Measurements from ENCODE around the gene PCDHB4. TPM values are rescaled to one million over a fixed set of nuclear protein-coding genes. Genes with fewer than 3 reads are reported as not detected.
"Not testable (repeated sequence)": the region's sequence is repeated elsewhere in the genome, so short reads cannot be mapped to it uniquely, and the experiment has no call there.

PCDHB4 gene
- total RNA-seq = not detected in 2 replicates

- H3K27ac Mint-ChIP-seq = no peak within 1 kb of the TSS
- H3K9me3 Mint-ChIP-seq = peaks cover 4% of the 10 kb centered on the region
- no peak within 1 kb of the TSS for H3K4me3 Mint-ChIP-seq
- intact Hi-C loops (cut with micrococcal nuclease) = no loop called here
- DNase-seq = no peak
- H3K27me3 Mint-ChIP-seq = no peaks in the 10 kb centered on the region
- H3K4me1 Mint-ChIP-seq = no peaks in the 10 kb centered on the region
- no peaks in the 10 kb centered on the region for H3K36me3 Mint-ChIP-seq (ENCODE audit: low read depth)
Measured at GRCh38 chr5:141121563-141121962, at the start of gene PCDHB4. Gene PCDHB4, plus strand, starts transcription at chr5:141121818. Its CDS starts 181 bp downstream, at chr5:141121999.

GRCh38 chr5:141077826-141078225, 43.8 kb upstream of the PCDHB4 start:
- no peak overlapping the region for H3K4me3 Mint-ChIP-seq
- intact Hi-C loops (cut with micrococcal nuclease) = no loop called here
- no peak for DNase-seq
- H3K27ac Mint-ChIP-seq = no peak overlapping the region
- peaks cover 10% of the 10 kb centered on the region for H3K9me3 Mint-ChIP-seq
- H3K27me3 Mint-ChIP-seq = peaks cover 2% of the 10 kb centered on the region
- no peaks in the 10 kb centered on the region for H3K4me1 Mint-ChIP-seq
- H3K36me3 Mint-ChIP-seq (ENCODE audit: low read depth) = no peaks in the 10 kb centered on the region

GRCh38 chr5:141082228-141082627, 39.4 kb upstream of the PCDHB4 start:
- Mint-ChIP-seq H3K27ac (no peak overlapping the region), H3K4me1 (no peaks in the 10 kb centered on the region), H3K4me3 (no peak overlapping the region), H3K36me3 (ENCODE audit: low read depth) (no peaks in the 10 kb centered on the region), H3K9me3 (peaks cover 13% of the 10 kb centered on the region), H3K27me3 (no peaks in the 10 kb centered on the region)
- intact Hi-C loops (cut with micrococcal nuclease) = no loop called here
- no peak for DNase-seq

- Mint-ChIP-seq H3K36me3 (ENCODE audit: low read depth) (no peaks in the 10 kb centered on the region), H3K27ac (no peak overlapping the region), H3K4me1 (no peaks in the 10 kb centered on the region), H3K27me3 (no peaks in the 10 kb centered on the region), H3K4me3 (peak overlapping the region; percentile 85), H3K9me3 (peaks cover 9% of the 10 kb centered on the region)
- intact Hi-C loops (cut with micrococcal nuclease) = no loop called here
- peak; percentile 75 for DNase-seq
Measured at GRCh38 chr5:141084487-141084989, 37.1 kb upstream of the PCDHB4 start.

- peak within 1 kb of the TSS; percentile 54 for H3K4me3 Mint-ChIP-seq
- peaks cover 3% of the 10 kb centered on the region for H3K27me3 Mint-ChIP-seq
- no peak within 1 kb of the TSS for H3K27ac Mint-ChIP-seq
- peaks cover 16% of the 10 kb centered on the region for H3K9me3 Mint-ChIP-seq
- H3K4me1 Mint-ChIP-seq = no peaks in the 10 kb centered on the region
- DNase-seq = no peak
- intact Hi-C loops (cut with micrococcal nuclease) = no loop called here
- no peaks in the 10 kb centered on the region for H3K36me3 Mint-ChIP-seq (ENCODE audit: low read depth)
Measured at GRCh38 chr5:141094481-141095262, 26.9 kb upstream of the PCDHB4 start, which contains the start of gene PCDHB2. Gene PCDHB2, plus strand, starts transcription at chr5:141094615. Its CDS starts 176 bp downstream, at chr5:141094791.

GRCh38 chr5:141095263-141095641, 26.4 kb upstream of the PCDHB4 start:
- DNase-seq = no peak
- intact Hi-C loops (cut with micrococcal nuclease) = no loop called here

GRCh38 chr5:141096181-141096580, 25.4 kb upstream of the PCDHB4 start:
- H3K27me3 Mint-ChIP-seq; H3K27ac Mint-ChIP-seq; H3K36me3 Mint-ChIP-seq (ENCODE audit: low read depth); DNase-seq; intact Hi-C loops (cut with micrococcal nuclease); H3K4me1 Mint-ChIP-seq; H3K4me3 Mint-ChIP-seq: not testable (repeated sequence)
- H3K9me3 Mint-ChIP-seq = peaks cover 29% of the 10 kb centered on the region

More at GRCh38 chr5:141095263-141095641, 26.4 kb upstream of the PCDHB4 start:
- Mint-ChIP-seq H3K27ac (no peak overlapping the region), H3K36me3 (ENCODE audit: low read depth) (no peaks in the 10 kb centered on the region), H3K27me3 (peaks cover 3% of the 10 kb centered on the region), H3K4me1 (no peaks in the 10 kb centered on the region), H3K9me3 (peaks cover 21% of the 10 kb centered on the region), H3K4me3 (no peak overlapping the region)

- H3K4me3 Mint-ChIP-seq; H3K4me1 Mint-ChIP-seq; intact Hi-C loops (cut with micrococcal nuclease); H3K27me3 Mint-ChIP-seq; H3K36me3 Mint-ChIP-seq (ENCODE audit: low read depth); H3K27ac Mint-ChIP-seq; DNase-seq: not testable (repeated sequence)
- H3K9me3 Mint-ChIP-seq = peaks cover 32% of the 10 kb centered on the region
Measured at GRCh38 chr5:141096586-141096985, 25.0 kb upstream of the PCDHB4 start.

- H3K9me3 Mint-ChIP-seq = peaks cover 24% of the 10 kb centered on the region
Measured at GRCh38 chr5:141100243-141100805, 21.3 kb upstream of the PCDHB4 start, which contains the start of gene PCDHB3. Gene PCDHB3, plus strand, starts transcription at chr5:141100473. Its CDS starts 177 bp downstream, at chr5:141100650.

GRCh38 chr5:141101059-141101458, 20.6 kb upstream of the PCDHB4 start:
- no peak for DNase-seq
- H3K36me3 Mint-ChIP-seq (ENCODE audit: low read depth) = no peaks in the 10 kb centered on the region
- H3K9me3 Mint-ChIP-seq = peaks cover 25% of the 10 kb centered on the region
- H3K27ac Mint-ChIP-seq = no peak overlapping the region
- H3K4me1 Mint-ChIP-seq = no peaks in the 10 kb centered on the region
- intact Hi-C loops (cut with micrococcal nuclease) = no loop called here
- H3K4me3 Mint-ChIP-seq = no peak overlapping the region
- no peaks in the 10 kb centered on the region for H3K27me3 Mint-ChIP-seq

More at GRCh38 chr5:141100243-141100805, 21.3 kb upstream of the PCDHB4 start, which contains the start of gene PCDHB3:
- H3K27ac Mint-ChIP-seq = no peak within 1 kb of the TSS
- no peaks in the 10 kb centered on the region for H3K27me3 Mint-ChIP-seq
- no peaks in the 10 kb centered on the region for H3K4me1 Mint-ChIP-seq
- peak; percentile 65 for DNase-seq
- no peaks in the 10 kb centered on the region for H3K36me3 Mint-ChIP-seq (ENCODE audit: low read depth)
- no peak within 1 kb of the TSS for H3K4me3 Mint-ChIP-seq
- intact Hi-C loops (cut with micrococcal nuclease) = no loop called here

- peaks cover 26% of the 10 kb centered on the region for H3K9me3 Mint-ChIP-seq
- intact Hi-C loops (cut with micrococcal nuclease); H3K4me3 Mint-ChIP-seq; H3K36me3 Mint-ChIP-seq (ENCODE audit: low read depth); H3K27ac Mint-ChIP-seq; DNase-seq; H3K4me1 Mint-ChIP-seq; H3K27me3 Mint-ChIP-seq: not testable (repeated sequence)
Measured at GRCh38 chr5:141102070-141102469, 19.5 kb upstream of the PCDHB4 start.

GRCh38 chr5:141102471-141102870, 19.1 kb upstream of the PCDHB4 start:
- intact Hi-C loops (cut with micrococcal nuclease); H3K4me3 Mint-ChIP-seq; H3K27ac Mint-ChIP-seq; H3K36me3 Mint-ChIP-seq (ENCODE audit: low read depth); H3K4me1 Mint-ChIP-seq; DNase-seq; H3K27me3 Mint-ChIP-seq: not testable (repeated sequence)
- H3K9me3 Mint-ChIP-seq = peaks cover 30% of the 10 kb centered on the region

- no peaks in the 10 kb centered on the region for H3K27me3 Mint-ChIP-seq
- no peak for DNase-seq
- H3K4me3 Mint-ChIP-seq = no peak overlapping the region
- H3K36me3 Mint-ChIP-seq (ENCODE audit: low read depth) = no peaks in the 10 kb centered on the region
- no peaks in the 10 kb centered on the region for H3K4me1 Mint-ChIP-seq
- no peak overlapping the region for H3K27ac Mint-ChIP-seq
- peaks cover 21% of the 10 kb centered on the region for H3K9me3 Mint-ChIP-seq
- intact Hi-C loops (cut with micrococcal nuclease) = no loop called here
Measured at GRCh38 chr5:141105350-141105749, 16.3 kb upstream of the PCDHB4 start.

GRCh38 chr5:141119250-141119649, 2.4 kb upstream of the PCDHB4 start:
- no peak for DNase-seq
- Mint-ChIP-seq H3K27ac (no peak overlapping the region), H3K4me3 (no peak overlapping the region), H3K36me3 (ENCODE audit: low read depth) (no peaks in the 10 kb centered on the region), H3K27me3 (no peaks in the 10 kb centered on the region), H3K9me3 (peaks cover 6% of the 10 kb centered on the region), H3K4me1 (no peaks in the 10 kb centered on the region)
- intact Hi-C loops (cut with micrococcal nuclease) = no loop called here
